ENCODE results near the gene TM4SF4. TPM values are rescaled to one million over a fixed set of nuclear protein-coding genes. Genes with fewer than 3 reads are reported as not detected.

TM4SF4 gene
- 1 to 10 TPM in 1 of 4 donors, not detected in 3; 5.6 TPM for total RNA-seq

GRCh38 chr3:149474250-149474817 is at the start of gene TM4SF4:
TSS of gene TM4SF4 (plus strand) at chr3:149474697. CDS start at chr3:149474878, 181 bp downstream.
- H3K27ac ChIP-seq: peak within 1 kb of the TSS; percentile 43 to 53
- intact Hi-C loops (cut with DNase I; ENCODE audit: low total_unique reads): no loop called here
- no peak for DNase-seq
- H3K4me1 ChIP-seq: peaks cover 9 to 24% of the 10 kb centered on the region in 2 donors
- H3K36me3 ChIP-seq: no peaks in the 10 kb centered on the region
- TF ChIP-seq CTCF (IDR thresholded peaks at IDR 0.05) (no peak), POLR2A (IDR thresholded peaks at IDR 0.05) (no peak)
- H3K27me3 ChIP-seq: no peaks in the 10 kb centered on the region
- H3K4me3 ChIP-seq: no peak within 1 kb of the TSS
- no peaks in the 10 kb centered on the region for H3K9me3 ChIP-seq

- no peak overlapping the region for H3K4me3 ChIP-seq
- no peaks in the 10 kb centered on the region for H3K27me3 ChIP-seq
- no peak for TF ChIP-seq CTCF (IDR thresholded peaks at IDR 0.05)
- no peak for TF ChIP-seq POLR2A (IDR thresholded peaks at IDR 0.05)
- H3K9me3 ChIP-seq: no peaks in the 10 kb centered on the region
- intact Hi-C loops (cut with DNase I; ENCODE audit: low total_unique reads): no loop called here
- peak overlapping the region in 1 of 2 donors; percentile 14 for H3K27ac ChIP-seq
- no peak for DNase-seq
- no peaks in the 10 kb centered on the region for H3K4me1 ChIP-seq
- H3K36me3 ChIP-seq: no peaks in the 10 kb centered on the region
Observed at GRCh38 chr3:149424918-149425317, 49.6 kb upstream of the TM4SF4 start.

- H3K4me1 ChIP-seq: no peaks in the 10 kb centered on the region
- DNase-seq: no peak
- no peak overlapping the region for H3K4me3 ChIP-seq
- no peaks in the 10 kb centered on the region for H3K36me3 ChIP-seq
- no peak for TF ChIP-seq CTCF (IDR thresholded peaks at IDR 0.05)
- no peak for TF ChIP-seq POLR2A (IDR thresholded peaks at IDR 0.05)
- H3K27ac ChIP-seq: no peak overlapping the region
- H3K9me3 ChIP-seq: no peaks in the 10 kb centered on the region
- intact Hi-C loops (cut with DNase I; ENCODE audit: low total_unique reads): no loop called here
- H3K27me3 ChIP-seq: no peaks in the 10 kb centered on the region
Observed at GRCh38 chr3:149426325-149426724, 48.2 kb upstream of the TM4SF4 start.

GRCh38 chr3:149428087-149428486 is 46.4 kb upstream of the TM4SF4 start:
- H3K9me3 ChIP-seq: no peaks in the 10 kb centered on the region
- H3K4me1 ChIP-seq: no peaks in the 10 kb centered on the region
- H3K4me3 ChIP-seq: no peak overlapping the region
- no peak overlapping the region for H3K27ac ChIP-seq
- no peak for DNase-seq
- no peak for TF ChIP-seq CTCF (IDR thresholded peaks at IDR 0.05)
- no peak for TF ChIP-seq POLR2A (IDR thresholded peaks at IDR 0.05)
- H3K36me3 ChIP-seq: no peaks in the 10 kb centered on the region
- intact Hi-C loops (cut with DNase I; ENCODE audit: low total_unique reads): no loop called here
- H3K27me3 ChIP-seq: no peaks in the 10 kb centered on the region

- no peak overlapping the region for H3K27ac ChIP-seq
- TF ChIP-seq POLR2A (IDR thresholded peaks at IDR 0.05) (no peak), CTCF (IDR thresholded peaks at IDR 0.05) (no peak)
- H3K4me3 ChIP-seq: no peak overlapping the region
- no peaks in the 10 kb centered on the region for H3K27me3 ChIP-seq
- no peaks in the 10 kb centered on the region for H3K9me3 ChIP-seq
- DNase-seq: no peak
- no peaks in the 10 kb centered on the region for H3K4me1 ChIP-seq
- H3K36me3 ChIP-seq: no peaks in the 10 kb centered on the region
- intact Hi-C loops (cut with DNase I; ENCODE audit: low total_unique reads): no loop called here
Observed at GRCh38 chr3:149430216-149430615, 44.3 kb upstream of the TM4SF4 start.
